Loucy (cell line): ENCODE measurements around the gene MRTFB.

ENCODE experiments used
- H2AFZ ChIP-seq: fragments of 200-600 bp; sonication (generic); 2 replicates; pipeline ENCODE4 v1.6.0; 2016; ENCODE audit warnings: antibody characterized with exemption, mild to moderate bottlenecking, low read length, moderate library complexity
- H3F3A ChIP-seq: fragments of 200-600 bp; 2 replicates; pipeline ENCODE4 v1.6.0; 2016; ENCODE audit warnings: antibody characterized with exemption, low read depth, mild to moderate bottlenecking
- H3K27me3 ChIP-seq: fragments of 200-600 bp; sonication (generic); 2 replicates; pipeline ENCODE4 v1.6.1; 2014; ENCODE audit warnings: low read length, mild to moderate bottlenecking; ENCODE audit not compliant: insufficient read depth, poor library complexity, severe bottlenecking
- H3K36me3 ChIP-seq: fragments of 200-600 bp; sonication (generic); 2 replicates; pipeline ENCODE4 v1.6.1; 2016; ENCODE audit warnings: low read length; ENCODE audit not compliant: insufficient read depth
- H3K4me1 ChIP-seq: fragments of 200-600 bp; sonication (generic); 2 replicates; pipeline ENCODE4 v1.5.1; 2014; ENCODE audit warnings: low read length, mild to moderate bottlenecking; ENCODE audit not compliant: insufficient read depth, poor library complexity, severe bottlenecking
- H3K4me2 ChIP-seq: fragments of 200-600 bp; sonication (generic); 2 replicates; pipeline ENCODE4 v1.6.0; 2014; ENCODE audit warnings: antibody characterized with exemption, low read length, low read depth, mild to moderate bottlenecking; ENCODE audit not compliant: poor library complexity, severe bottlenecking
- H3K4me3 ChIP-seq: fragments of 200-600 bp; sonication (generic); 2 replicates; pipeline ENCODE4 v1.5.1; 2014; ENCODE audit warnings: low read length, mild to moderate bottlenecking, mixed read lengths; ENCODE audit not compliant: poor library complexity, severe bottlenecking
- H3K79me2 ChIP-seq: fragments of 200-600 bp; sonication (generic); 2 replicates; pipeline ENCODE4 v1.6.1; 2014; ENCODE audit warnings: low read length; ENCODE audit not compliant: insufficient read depth
- H3K9ac ChIP-seq: fragments of 200-600 bp; sonication (generic); 2 replicates; pipeline ENCODE4 v1.6.0; 2014; ENCODE audit warnings: mild to moderate bottlenecking, low read depth, low read length, moderate library complexity; ENCODE audit not compliant: poor library complexity, severe bottlenecking
- H3K9me2 ChIP-seq: fragments of 200-600 bp; sonication (generic); replicated peaks from 2 replicates; pipeline ENCODE4 v1.6.1; 2016; ENCODE audit warnings: low read depth, low read length, mixed read lengths
- H3K9me3 ChIP-seq: fragments of 200-600 bp; sonication (generic); 2 replicates; pipeline ENCODE4 v1.6.1; 2014; ENCODE audit warnings: mild to moderate bottlenecking, antibody characterized with exemption, low read length, low read depth; ENCODE audit not compliant: insufficient read depth
- H4K20me1 ChIP-seq: fragments of 200-600 bp; sonication (generic); 2 replicates; pipeline ENCODE4 v1.6.0; 2014; ENCODE audit warnings: antibody characterized with exemption, low read length, mild to moderate bottlenecking; ENCODE audit not compliant: insufficient read depth, poor library complexity, severe bottlenecking
- CTCF ChIP-seq: fragments of 200-600 bp; sonication (generic); conservative IDR thresholded peaks from 2 replicates; pipeline ENCODE4 v1.5.1; 2014; ENCODE audit warnings: mild to moderate bottlenecking, antibody characterized with exemption, low read length
- EZH2phosphoT487 ChIP-seq: fragments of 200-600 bp; IDR thresholded peaks from 2 replicates; pipeline ENCODE4 v1.6.1; 2018; ENCODE audit warnings: antibody characterized with exemption, mild to moderate bottlenecking, moderate library complexity, borderline replicate concordance

MRTFB gene

GRCh38 chr16:14251419-14251818, 180.3 kb downstream of the MRTFB start:
- Histone ChIP-seq H3K27me3 (no peaks in the 10 kb centered on the region), H3K4me2 (no peak overlapping the region), H3K9ac (no peak overlapping the region), H2AFZ (no peak overlapping the region), H3K36me3 (peaks cover 4% of the 10 kb centered on the region; the same call in 1 of the 2 replicates), H3K9me2 (no peaks in the 10 kb centered on the region), H3K9me3 (no peaks in the 10 kb centered on the region), H3K4me1 (no peaks in the 10 kb centered on the region), H3K79me2 (no peaks in the 10 kb centered on the region), H3F3A (no peaks in the 10 kb centered on the region), H4K20me1 (no peaks in the 10 kb centered on the region), H3K4me3 (no peak overlapping the region)
- TF ChIP-seq EZH2phosphoT487: no peak

- Histone ChIP-seq H3K4me3 (no peak overlapping the region), H3K36me3 (no peaks in the 10 kb centered on the region), H2AFZ (no peak overlapping the region), H3K79me2 (no peaks in the 10 kb centered on the region), H4K20me1 (no peaks in the 10 kb centered on the region), H3K9ac (no peak overlapping the region), H3K4me2 (no peak overlapping the region), H3K9me2 (no peaks in the 10 kb centered on the region), H3K4me1 (no peaks in the 10 kb centered on the region), H3K9me3 (no peaks in the 10 kb centered on the region), H3K27me3 (no peaks in the 10 kb centered on the region), H3F3A (no peaks in the 10 kb centered on the region)
- TF ChIP-seq EZH2phosphoT487 (no peak), CTCF (no peak)
These were observed 181.7 kb downstream of the MRTFB start for GRCh38 chr16:14252860-14253259.

DNA sequence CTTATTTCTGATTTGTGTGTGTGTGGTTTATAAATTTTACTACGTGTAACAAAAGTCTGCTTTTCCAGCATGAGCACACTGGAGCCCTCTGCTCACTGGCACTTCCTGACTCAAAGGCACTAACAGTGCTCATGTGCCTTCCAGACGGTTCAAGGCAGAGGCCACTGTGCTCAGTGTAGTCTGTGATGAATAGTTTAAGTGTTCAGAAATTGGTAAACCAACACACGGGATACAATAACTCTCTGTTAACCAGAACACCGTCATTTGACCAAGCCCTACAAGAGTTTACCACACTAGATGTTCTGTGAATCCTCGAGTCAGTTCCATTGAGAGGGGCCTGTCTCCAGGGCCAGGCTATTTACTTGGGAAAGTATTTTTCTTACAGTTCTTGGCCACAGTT, 191.9 kb downstream of the MRTFB start:
- no peak overlapping the region for H2AFZ ChIP-seq
- peaks cover 9% of the 10 kb centered on the region; the same call in 1 of the 2 replicates for H3K36me3 ChIP-seq
- H3K27me3 ChIP-seq: no peaks in the 10 kb centered on the region
- H3K9me3 ChIP-seq: no peaks in the 10 kb centered on the region
- H3K4me2 ChIP-seq: no peak overlapping the region
- H4K20me1 ChIP-seq: no peaks in the 10 kb centered on the region
- no peak for TF ChIP-seq CTCF
- no peak for TF ChIP-seq EZH2phosphoT487
- H3K9me2 ChIP-seq: no peaks in the 10 kb centered on the region
- H3K79me2 ChIP-seq: no peaks in the 10 kb centered on the region
- no peak overlapping the region for H3K9ac ChIP-seq
- no peaks in the 10 kb centered on the region for H3K4me1 ChIP-seq
- no peak overlapping the region for H3K4me3 ChIP-seq
- H3F3A ChIP-seq: no peaks in the 10 kb centered on the region

GRCh38 chr16:14263769-14264168, 192.7 kb downstream of the MRTFB start:
- Histone ChIP-seq H3K4me3 (no peak overlapping the region), H3K4me2 (no peak overlapping the region), H3K36me3 (peaks cover 9% of the 10 kb centered on the region; the same call in 1 of the 2 replicates), H3F3A (no peaks in the 10 kb centered on the region), H3K79me2 (no peaks in the 10 kb centered on the region), H3K9me3 (no peaks in the 10 kb centered on the region), H3K9me2 (no peaks in the 10 kb centered on the region), H3K9ac (no peak overlapping the region), H3K4me1 (no peaks in the 10 kb centered on the region), H2AFZ (no peak overlapping the region), H4K20me1 (no peaks in the 10 kb centered on the region), H3K27me3 (no peaks in the 10 kb centered on the region)
- no peak for TF ChIP-seq CTCF
- no peak for TF ChIP-seq EZH2phosphoT487
